PC-3 (cell line): ENCODE data around the gene VWC2. TPM values are rescaled to one million over a fixed set of nuclear protein-coding genes. Genes with fewer than 3 reads are reported as not detected.

ENCODE experiments used
- ATAC-seq: fragments of 200-7000 bp; cut with Tn5 transposase; 2 replicates; pipeline ENCODE4 v1.9.1; 2020; ENCODE audit warnings: mild to moderate bottlenecking, moderate library complexity
- BruUV-seq: library from RNA; stranded (reverse); fragments of 400-500 nt; replicated peaks from 2 replicates; lab custom pipeline; 2021; lab: Mats Ljungman, UMichigan
- CTCF ChIA-PET: fragments of 300-600 bp; sonication (Branson Sonifier 250); formaldehyde crosslinking; loops from one replicate; lab custom pipeline; 2022; ENCODE audit warnings: antibody characterized with exemption; lab: Charles Lee
- POLR2A ChIA-PET: fragments of 300-600 bp; sonication (Branson Sonifier 250); formaldehyde crosslinking; loops from one replicate; lab custom pipeline; 2022; ENCODE audit warnings: antibody characterized with exemption; ENCODE audit not compliant: unreplicated experiment; lab: Charles Lee
- DNase-seq: peaks from one replicate; pipeline ENCODE4 v3.0.0-alpha.2; 2015
- H2AFZ ChIP-seq: fragments of 300-600 bp; sonication (generic); 2 replicates; pipeline ENCODE4 v1.6.0; 2016; ENCODE audit warnings: antibody characterized with exemption, low read length
- H3F3A ChIP-seq: fragments of 300-600 bp; sonication (generic); one replicate; pipeline ENCODE4 v1.6.0; 2017; ENCODE audit warnings: antibody characterized with exemption, low read length, control low read depth, mild to moderate bottlenecking; ENCODE audit not compliant: unreplicated experiment
- H3K27ac ChIP-seq: fragments of 300-600 bp; sonication (generic); 2 replicates; pipeline ENCODE4 v1.5.1; 2016; ENCODE audit warnings: mild to moderate bottlenecking, low read length
- H3K27me3 ChIP-seq: fragments of 300-600 bp; sonication (generic); 2 replicates; pipeline ENCODE4 v1.6.1; 2016; ENCODE audit warnings: low read length, mixed read lengths
- H3K36me3 ChIP-seq: fragments of 300-600 bp; sonication (generic); 2 replicates; pipeline ENCODE4 v1.6.1; 2016; ENCODE audit warnings: low read depth, mixed run types, low read length, mixed read lengths
- H3K4me1 ChIP-seq: fragments of 300-600 bp; sonication (generic); 2 replicates; pipeline ENCODE4 v1.5.1; 2016; ENCODE audit warnings: low read length; ENCODE audit not compliant: insufficient read depth
- H3K4me2 ChIP-seq: fragments of 300-600 bp; sonication (generic); 2 replicates; pipeline ENCODE4 v1.6.0; 2016; ENCODE audit warnings: low read length
- H3K4me3 ChIP-seq: fragments of 300-600 bp; sonication (generic); 2 replicates; pipeline ENCODE4 v1.5.1; 2016; ENCODE audit warnings: mild to moderate bottlenecking, low read length, mixed read lengths
- H3K79me2 ChIP-seq: fragments of 300-600 bp; sonication (generic); 2 replicates; pipeline ENCODE4 v1.6.1; 2017; ENCODE audit warnings: low read length, mixed read lengths
- H3K9ac ChIP-seq: fragments of 300-600 bp; sonication (generic); 2 replicates; pipeline ENCODE4 v1.6.0; 2016; ENCODE audit warnings: mild to moderate bottlenecking, low read length
- H3K9me2 ChIP-seq: fragments of 300-600 bp; sonication (generic); replicated peaks from 2 replicates; pipeline ENCODE4 v1.6.1; 2016; ENCODE audit warnings: mixed run types, low read length, mixed read lengths
- H3K9me3 ChIP-seq: fragments of 300-600 bp; sonication (generic); 2 replicates; pipeline ENCODE4 v1.6.1; 2016; ENCODE audit warnings: low read length, mixed read lengths
- H4K20me1 ChIP-seq: fragments of 300-600 bp; sonication (generic); 2 replicates; pipeline ENCODE4 v1.6.1; 2016; ENCODE audit warnings: low read length, mixed read lengths
- EZH2 ChIP-seq: fragments of 300-600 bp; sonication (generic); IDR thresholded peaks from one replicate; pipeline ENCODE4 v1.6.1; 2017; ENCODE audit warnings: antibody characterized with exemption, mild to moderate bottlenecking, low read length; ENCODE audit not compliant: unreplicated experiment
- EZH2phosphoT487 ChIP-seq: fragments of 300-600 bp; sonication (generic); IDR thresholded peaks from 2 replicates; pipeline ENCODE4 v1.6.1; 2018; ENCODE audit warnings: mild to moderate bottlenecking, antibody characterized with exemption, low read length, borderline replicate concordance
- intact Hi-C: fragments of 100-400 bp; cut with micrococcal nuclease; formaldehyde crosslinking; loops from 2 replicates; pipeline ENCODE4 v1.9.0; 2023
- total RNA-seq: library from RNA; depleted of rRNA; stranded (reverse); fragments of >200 nt; gene quantifications from 2 replicates; pipeline ENCODE4 v1.2.3, GENCODE V29; 2014
- TF ChIP-seq, protein P1 (sequence below): fragments of 300-600 bp; sonication (generic); conservative IDR thresholded peaks from 2 replicates; pipeline ENCODE4 v1.5.1; 2017; ENCODE audit warnings: antibody characterized with exemption, low read depth, mild to moderate bottlenecking, low read length

Gene VWC2
- total RNA-seq, 1 experiment from 2014 or later: not detected

- ATAC-seq (no peak), DNase-seq (no peak)
- Histone ChIP-seq H2AFZ (no peak overlapping the region), H3K27me3 (no peaks in the 10 kb centered on the region), H3K4me3 (no peak overlapping the region), H4K20me1 (no peaks in the 10 kb centered on the region), H3K9me3 (no peaks in the 10 kb centered on the region), H3K4me1 (no peaks in the 10 kb centered on the region), H3K36me3 (no peaks in the 10 kb centered on the region), H3F3A (no peaks in the 10 kb centered on the region), H3K9me2 (no peaks in the 10 kb centered on the region), H3K9ac (no peak overlapping the region), H3K4me2 (no peak overlapping the region), H3K27ac (no peak overlapping the region), H3K79me2 (no peaks in the 10 kb centered on the region)
- ChIA-PET CTCF (no interaction called here), POLR2A (no interaction called here)
- TF ChIP-seq EZH2phosphoT487: no peak
- TF ChIP-seq, protein P1, sequence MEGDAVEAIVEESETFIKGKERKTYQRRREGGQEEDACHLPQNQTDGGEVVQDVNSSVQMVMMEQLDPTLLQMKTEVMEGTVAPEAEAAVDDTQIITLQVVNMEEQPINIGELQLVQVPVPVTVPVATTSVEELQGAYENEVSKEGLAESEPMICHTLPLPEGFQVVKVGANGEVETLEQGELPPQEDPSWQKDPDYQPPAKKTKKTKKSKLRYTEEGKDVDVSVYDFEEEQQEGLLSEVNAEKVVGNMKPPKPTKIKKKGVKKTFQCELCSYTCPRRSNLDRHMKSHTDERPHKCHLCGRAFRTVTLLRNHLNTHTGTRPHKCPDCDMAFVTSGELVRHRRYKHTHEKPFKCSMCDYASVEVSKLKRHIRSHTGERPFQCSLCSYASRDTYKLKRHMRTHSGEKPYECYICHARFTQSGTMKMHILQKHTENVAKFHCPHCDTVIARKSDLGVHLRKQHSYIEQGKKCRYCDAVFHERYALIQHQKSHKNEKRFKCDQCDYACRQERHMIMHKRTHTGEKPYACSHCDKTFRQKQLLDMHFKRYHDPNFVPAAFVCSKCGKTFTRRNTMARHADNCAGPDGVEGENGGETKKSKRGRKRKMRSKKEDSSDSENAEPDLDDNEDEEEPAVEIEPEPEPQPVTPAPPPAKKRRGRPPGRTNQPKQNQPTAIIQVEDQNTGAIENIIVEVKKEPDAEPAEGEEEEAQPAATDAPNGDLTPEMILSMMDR: no peak
- no peak for TF ChIP-seq EZH2
- intact Hi-C loops: no loop called here
- no TSS peak for BruUV-seq
These were observed 4.1 kb upstream of the VWC2 start for GRCh38 chr7:49769285-49769857.

DNA sequence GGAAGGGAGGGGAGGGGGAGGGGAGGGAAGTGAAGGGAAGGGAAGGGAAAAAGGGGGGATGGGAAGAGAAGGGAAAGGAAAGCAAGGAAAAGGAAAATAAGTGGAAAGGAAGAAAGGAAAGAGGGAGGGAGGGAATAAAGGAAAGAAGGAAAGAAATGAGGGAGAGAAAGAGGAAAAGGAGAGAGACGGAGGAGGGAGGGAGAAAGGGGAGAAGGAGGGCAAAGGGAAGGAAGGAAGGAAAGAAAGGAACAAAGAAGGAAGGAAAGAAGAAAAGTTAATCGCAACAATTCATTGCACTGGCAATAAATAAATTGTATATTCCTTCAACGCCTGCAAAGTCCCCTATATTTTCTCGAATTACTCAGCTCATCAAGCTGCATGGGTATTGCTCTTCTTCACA is 2.6 kb upstream of the VWC2 start:
- Histone ChIP-seq H3K9me2 (no peaks in the 10 kb centered on the region), H3K79me2 (no peaks in the 10 kb centered on the region), H3F3A (no peaks in the 10 kb centered on the region), H3K9me3 (no peaks in the 10 kb centered on the region), H3K36me3 (no peaks in the 10 kb centered on the region), H3K4me2 (no peak overlapping the region), H3K27me3 (no peaks in the 10 kb centered on the region), H3K4me1 (no peaks in the 10 kb centered on the region), H3K27ac (no peak overlapping the region), H3K4me3 (no peak overlapping the region), H3K9ac (no peak overlapping the region), H4K20me1 (no peaks in the 10 kb centered on the region), H2AFZ (no peak overlapping the region)
- CTCF ChIA-PET: no interaction called here
- no TSS peak for BruUV-seq
- intact Hi-C loops: no loop called here
- TF ChIP-seq, protein P1: no peak
- TF ChIP-seq EZH2phosphoT487 (no peak), EZH2 (no peak)
- no peak for DNase-seq
- no peak for ATAC-seq
- POLR2A ChIA-PET: no interaction called here

DNA sequence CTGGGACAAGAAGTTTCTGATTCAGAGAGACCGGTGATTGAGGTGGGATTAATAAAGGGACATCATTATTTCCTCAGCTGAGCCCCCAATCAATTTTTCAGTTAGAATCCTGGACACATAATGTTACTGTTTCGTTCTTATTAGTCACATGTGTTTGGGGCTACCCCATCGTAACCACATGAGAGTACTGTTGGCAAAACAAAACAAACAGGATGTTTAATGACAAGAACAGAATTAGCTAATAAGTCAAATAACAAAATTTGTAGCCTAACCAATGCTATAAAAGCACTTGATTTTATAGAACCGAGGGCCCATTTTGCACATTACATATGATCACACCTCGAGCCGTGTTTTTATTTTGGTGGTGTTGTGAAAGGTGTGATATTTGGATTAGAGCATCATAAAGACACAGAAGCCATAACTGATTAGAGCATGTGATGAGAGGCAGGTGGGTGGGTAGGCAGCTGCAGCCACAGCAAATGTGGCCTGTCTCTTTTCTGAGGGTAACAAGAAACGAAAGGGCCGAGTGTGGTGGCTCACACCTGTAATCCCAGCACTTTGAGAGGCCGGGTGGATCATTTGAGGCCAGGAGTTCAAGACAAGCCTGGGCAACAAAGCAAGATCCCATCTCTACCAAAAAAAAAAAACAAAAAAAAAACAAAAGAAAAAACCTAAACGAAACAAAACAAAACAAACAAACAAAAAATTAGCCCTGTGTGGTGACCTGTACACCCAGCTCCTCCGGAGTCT is 1.8 kb upstream of the VWC2 start:
- no peak for TF ChIP-seq EZH2phosphoT487
- no peak for TF ChIP-seq EZH2
- TF ChIP-seq, protein P1: no peak
- no peaks in the 10 kb centered on the region for H3K79me2 ChIP-seq
- H3K4me2 ChIP-seq: no peak overlapping the region
- no peaks in the 10 kb centered on the region for H3K9me2 ChIP-seq
- BruUV-seq: no TSS peak
- H3K36me3 ChIP-seq: no peaks in the 10 kb centered on the region
- DNase-seq: no peak
- CTCF ChIA-PET: no interaction called here
- no peaks in the 10 kb centered on the region for H3K9me3 ChIP-seq
- POLR2A ChIA-PET: no interaction called here
- H3K27ac ChIP-seq: no peak overlapping the region
- H3K4me1 ChIP-seq: no peaks in the 10 kb centered on the region
- H3K9ac ChIP-seq: no peak overlapping the region
- intact Hi-C loops: no loop called here
- H3K4me3 ChIP-seq: no peak overlapping the region
- H4K20me1 ChIP-seq: no peaks in the 10 kb centered on the region
- H3F3A ChIP-seq: no peaks in the 10 kb centered on the region
- ATAC-seq: no peak
- H3K27me3 ChIP-seq: no peaks in the 10 kb centered on the region
- no peak overlapping the region for H2AFZ ChIP-seq
